Esophagus squamous epithelium (tissue), 4 donors: ENCODE measurements around the gene CHCHD1.

Source experiments
- CTCF ChIP-seq, 6 experiments: fragments of 450-650 bp in 4 of 6; fragments of 200-600 bp in 2 of 6; sonication (generic) in 2 of 6; IDR thresholded peaks; one replicate each; pipeline ENCODE4 v1.5.1; 2016 to 2019; ENCODE audit warnings: antibody characterized with exemption in 6 of 6, mild to moderate bottlenecking in 4 of 6, moderate library complexity in 4 of 6
- POLR2A ChIP-seq, 4 donors: fragments of 450-650 bp; IDR thresholded peaks; one replicate each; pipeline ENCODE4 v1.6.1; 2017; ENCODE audit warnings: antibody characterized with exemption in 4 of 4, mild to moderate bottlenecking in 4 of 4, moderate library complexity in 3 of 4

GRCh38 chr10:73824146-73824725, 42.4 kb downstream of the CHCHD1 start:
- no peak for TF ChIP-seq CTCF (IDR thresholded peaks at IDR 0.05)
- TF ChIP-seq POLR2A (IDR thresholded peaks at IDR 0.05): no peak
